GM19025 (cell line): ENCODE data around the gene PTGDS.

Experiments used
- ATAC-seq: cut with Tn5 transposase; IDR thresholded peaks from one replicate; pipeline ENCODE4 v1.9.1; 2021; ENCODE audit warnings: mild to moderate bottlenecking, low read depth, moderate library complexity; ENCODE audit not compliant: unreplicated experiment

PTGDS gene

DNA sequence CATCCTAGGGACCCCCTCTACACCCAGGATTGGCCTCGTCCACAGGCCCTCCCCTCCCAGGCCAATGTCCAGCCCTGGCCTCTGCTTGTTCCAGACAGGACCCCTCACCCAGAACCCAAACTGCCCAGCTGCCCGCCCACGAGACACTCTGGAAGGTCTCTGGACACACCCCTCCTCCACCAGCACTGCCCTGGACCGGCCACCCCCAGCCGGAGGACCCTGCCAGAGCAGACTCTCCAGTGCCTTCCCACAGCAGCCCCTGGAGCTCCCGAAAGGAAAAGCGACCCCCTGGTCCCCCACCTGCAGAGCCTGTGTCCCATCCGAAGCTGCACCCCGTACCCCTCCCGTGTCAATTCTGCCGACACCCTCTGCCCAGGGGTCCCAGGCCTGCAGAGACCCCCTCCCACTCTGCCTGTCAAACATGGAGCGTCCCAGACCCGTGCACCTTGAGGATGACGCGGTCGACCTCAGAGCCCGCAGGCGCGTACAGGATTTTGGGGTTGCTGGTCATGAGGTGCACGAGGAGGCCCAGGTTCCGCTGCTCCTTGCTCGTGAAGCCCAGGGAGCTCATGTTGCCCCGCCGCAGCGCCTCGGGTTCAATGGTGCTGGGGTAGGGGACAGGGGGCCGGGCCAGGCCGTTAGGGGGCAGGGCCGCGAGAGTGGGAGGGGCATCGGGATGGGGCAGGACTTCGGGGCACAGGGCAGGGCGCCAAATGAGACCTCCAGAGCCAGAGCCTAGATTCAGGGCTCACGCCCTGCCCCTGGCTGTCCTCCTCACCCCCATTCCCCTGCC is 42.8 kb downstream of the PTGDS start:
- no peak for ATAC-seq

DNA sequence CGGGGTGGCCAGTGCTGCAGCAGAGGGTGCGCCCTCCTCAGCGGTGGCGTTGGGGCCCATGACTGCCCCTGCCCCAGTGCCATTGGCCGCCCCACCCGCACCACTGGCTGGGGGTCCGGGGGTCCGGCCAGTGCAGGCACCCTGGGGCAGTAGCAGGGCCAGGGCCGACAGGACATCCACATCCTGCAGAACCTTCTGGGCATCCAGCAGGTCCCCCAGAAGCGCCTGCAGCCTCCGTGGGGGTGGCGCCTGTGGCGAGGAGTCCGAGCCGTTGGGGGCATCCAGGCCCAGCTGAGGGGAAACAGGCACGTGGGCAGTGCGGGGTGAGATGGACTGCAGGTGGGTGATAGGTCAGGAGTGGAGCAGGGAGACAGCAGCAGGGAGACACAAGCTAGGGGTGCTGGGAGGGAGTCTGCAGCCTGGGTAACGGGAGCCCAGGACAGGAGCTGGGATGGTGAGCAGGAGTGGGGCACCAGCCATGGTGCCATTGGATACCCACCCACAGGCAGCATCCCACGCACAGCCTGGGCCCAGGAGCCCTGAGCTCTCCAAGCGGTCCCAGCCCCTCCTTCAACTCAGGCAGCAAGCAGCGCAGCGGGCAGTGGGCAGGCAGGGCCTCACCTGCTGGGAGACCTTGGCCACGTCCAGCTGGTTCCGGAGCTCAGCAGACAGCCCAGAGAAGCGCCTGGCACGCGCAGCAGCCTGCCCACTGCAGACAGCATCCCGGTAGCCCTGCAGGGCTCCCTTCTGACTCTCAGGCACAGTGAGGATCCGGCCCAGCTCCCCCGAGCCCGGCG is 43.7 kb downstream of the PTGDS start:
- ATAC-seq: no peak

DNA sequence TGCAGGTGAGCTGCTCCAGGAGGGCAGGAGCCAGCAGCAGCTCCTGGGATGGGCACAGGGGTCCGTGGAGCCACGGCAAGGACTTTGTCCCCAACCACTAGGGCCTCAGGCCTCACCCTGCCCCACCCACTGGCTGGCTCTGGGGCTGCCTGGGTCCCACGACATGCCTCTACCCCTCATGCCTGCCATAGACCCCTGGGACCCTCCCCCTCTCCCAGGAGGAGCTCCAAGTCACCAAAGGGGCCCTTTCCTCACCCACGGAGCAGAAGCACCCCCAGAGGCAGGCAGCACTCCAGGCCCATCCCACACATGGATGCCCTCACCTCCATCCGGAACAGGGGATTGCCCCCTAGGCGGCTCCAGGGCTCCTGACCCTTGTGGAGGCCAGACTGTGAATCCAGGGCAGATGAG is 44.3 kb downstream of the PTGDS start:
- no peak for ATAC-seq

DNA sequence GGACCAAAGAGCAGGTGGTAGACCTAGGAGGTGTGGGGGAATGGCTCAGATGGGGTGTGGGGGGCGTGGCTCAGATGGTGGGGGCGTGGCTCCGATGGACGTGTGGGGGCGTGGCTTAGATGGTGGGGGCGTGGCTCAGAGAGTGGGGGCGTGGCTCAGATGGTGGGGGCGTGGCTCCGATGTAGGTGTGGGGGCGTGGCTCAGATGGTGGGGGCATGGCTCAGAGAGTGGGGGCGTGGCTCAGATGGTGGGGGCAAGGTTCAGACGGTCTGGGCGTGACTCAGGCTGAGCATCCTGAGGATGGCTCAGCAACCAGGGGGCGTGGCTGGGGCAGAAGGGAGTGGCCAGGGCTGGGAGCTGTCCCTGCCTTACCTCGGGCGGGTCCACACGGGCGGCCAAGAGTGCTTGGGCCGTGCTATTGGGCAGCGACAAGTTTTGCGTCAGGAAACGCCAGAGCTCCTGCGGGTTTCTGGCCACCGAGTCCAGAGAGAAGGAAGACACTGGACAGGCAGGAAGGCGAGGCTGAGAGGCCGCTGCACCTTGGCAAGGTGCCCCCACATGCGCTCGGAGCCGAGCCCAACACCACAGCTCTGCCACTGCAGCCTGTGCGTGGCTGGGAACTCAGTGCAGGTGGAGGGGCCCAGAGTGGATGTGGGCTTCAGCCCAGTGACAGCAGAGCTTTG is 44.8 kb downstream of the PTGDS start:
- no peak for ATAC-seq

DNA sequence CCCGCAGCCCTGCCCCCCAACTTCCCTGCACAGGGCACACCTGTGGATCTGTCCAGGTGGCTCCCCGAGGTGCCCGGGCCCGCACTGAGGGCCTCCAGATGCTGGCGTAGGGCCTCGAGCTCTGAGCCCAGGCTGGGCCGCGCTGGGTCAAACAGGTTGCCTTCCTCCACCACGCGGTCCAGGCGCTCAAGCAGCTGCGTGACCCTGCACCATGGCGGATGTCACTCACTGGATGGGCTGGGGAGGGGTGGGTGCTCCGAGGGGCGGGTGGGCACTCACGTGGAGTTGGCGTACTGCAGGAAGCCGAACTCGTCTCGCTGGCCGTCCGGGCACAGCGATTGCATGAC is 45.3 kb downstream of the PTGDS start:
- ATAC-seq: no peak

DNA sequence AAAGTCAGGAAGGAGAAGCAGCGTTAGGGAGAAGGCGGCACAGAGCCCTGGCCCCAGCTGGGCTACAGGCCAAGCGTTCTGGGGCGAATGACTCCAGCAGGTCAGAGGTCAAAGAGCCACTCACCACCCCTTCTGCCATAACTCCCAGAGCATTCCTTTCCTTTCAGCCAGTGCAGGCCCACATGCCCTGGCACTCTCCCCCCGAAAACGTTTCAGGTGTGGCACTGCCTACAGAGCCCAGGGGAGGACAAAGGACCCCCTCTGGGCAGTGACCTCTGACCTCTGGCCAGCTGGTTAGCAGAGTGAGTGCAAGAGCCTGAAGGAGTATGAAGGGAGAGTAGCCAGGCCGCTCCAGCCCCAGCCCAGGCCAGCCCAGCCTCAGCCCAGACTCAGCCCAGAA is 45.9 kb downstream of the PTGDS start:
- ATAC-seq: no peak

DNA sequence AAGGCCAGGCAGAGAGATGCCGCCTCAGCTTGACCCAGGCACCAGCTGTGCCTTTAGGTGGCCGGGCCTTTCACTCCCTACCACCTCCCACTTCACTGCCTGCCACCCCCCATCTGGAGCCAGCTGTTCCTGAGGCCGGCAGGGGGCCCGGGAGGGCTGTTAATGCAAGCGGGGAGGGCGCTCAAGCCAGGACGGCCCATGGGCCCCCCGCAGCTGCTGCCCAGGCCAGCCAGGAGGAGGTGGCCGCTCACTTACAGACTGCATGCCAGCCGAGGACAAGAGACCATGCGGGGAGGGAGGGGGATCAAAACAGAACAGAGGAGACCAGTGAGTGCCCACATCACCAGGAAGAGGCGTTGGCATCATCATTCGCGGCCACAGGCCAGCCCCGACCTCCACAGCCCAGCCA is 46.3 kb downstream of the PTGDS start:
- ATAC-seq: no peak

DNA sequence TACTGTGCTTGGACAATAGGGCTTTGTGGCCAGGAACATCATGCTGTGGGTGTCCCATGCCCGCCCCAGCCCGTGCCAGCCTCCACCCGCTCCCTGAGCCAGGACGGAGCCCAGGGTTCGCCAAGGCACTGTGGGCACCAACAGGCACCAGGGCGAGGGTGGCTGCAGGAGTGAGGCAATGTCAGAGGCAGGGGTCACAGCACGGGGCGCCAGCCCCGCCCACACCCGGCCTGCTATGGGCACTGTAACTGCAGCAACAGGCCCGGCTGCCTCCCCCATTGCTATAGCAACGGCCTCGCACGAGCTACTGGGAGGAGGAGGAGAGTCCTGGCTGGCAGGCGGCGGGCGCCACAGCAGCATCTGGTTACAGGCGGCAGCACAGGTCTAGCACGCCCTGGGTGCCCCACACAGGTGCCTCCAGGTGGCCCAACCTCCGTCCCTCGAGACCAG is 48.2 kb downstream of the PTGDS start:
- ATAC-seq: no peak

DNA sequence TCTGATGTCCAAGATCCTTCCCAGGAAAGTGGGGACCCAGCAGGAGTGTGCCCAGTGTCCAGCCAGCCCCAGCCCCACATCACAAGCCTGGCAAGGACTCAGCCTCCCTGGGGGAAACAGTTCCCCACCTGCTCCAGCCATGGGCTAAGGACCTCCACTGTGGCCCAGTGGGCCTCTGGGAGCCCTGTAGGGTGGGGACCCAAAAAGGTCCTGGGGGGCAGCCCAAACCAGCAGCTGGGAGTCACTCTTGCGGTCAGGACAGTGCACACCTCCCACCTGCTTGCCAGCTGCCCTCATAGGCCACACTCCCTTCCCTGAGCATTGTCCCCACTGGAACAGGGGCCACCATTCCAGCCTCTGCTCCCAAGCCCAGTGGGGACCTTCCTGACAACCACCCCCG is 49.1 kb downstream of the PTGDS start:
- ATAC-seq: no peak

DNA sequence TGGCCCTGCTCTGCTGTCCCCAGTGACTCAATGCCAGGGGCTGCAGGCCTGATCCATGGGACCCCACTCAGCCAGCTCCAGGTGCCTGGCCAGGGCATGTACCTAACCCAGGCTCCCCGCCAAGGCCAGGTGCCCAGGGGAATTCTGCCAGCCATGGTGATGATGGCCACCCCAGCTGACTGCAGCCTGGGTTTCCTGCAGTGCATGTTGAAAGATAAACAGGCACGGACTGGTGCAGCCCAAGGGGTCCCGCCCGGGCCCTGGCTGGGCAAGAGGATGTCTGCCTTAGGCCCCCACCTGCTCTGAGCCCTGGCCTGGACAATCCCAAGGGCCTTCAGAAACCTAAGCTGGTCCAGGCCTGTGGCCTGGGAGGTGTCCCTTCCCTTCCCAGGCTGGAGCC is 49.5 kb downstream of the PTGDS start:
- ATAC-seq: no peak

DNA sequence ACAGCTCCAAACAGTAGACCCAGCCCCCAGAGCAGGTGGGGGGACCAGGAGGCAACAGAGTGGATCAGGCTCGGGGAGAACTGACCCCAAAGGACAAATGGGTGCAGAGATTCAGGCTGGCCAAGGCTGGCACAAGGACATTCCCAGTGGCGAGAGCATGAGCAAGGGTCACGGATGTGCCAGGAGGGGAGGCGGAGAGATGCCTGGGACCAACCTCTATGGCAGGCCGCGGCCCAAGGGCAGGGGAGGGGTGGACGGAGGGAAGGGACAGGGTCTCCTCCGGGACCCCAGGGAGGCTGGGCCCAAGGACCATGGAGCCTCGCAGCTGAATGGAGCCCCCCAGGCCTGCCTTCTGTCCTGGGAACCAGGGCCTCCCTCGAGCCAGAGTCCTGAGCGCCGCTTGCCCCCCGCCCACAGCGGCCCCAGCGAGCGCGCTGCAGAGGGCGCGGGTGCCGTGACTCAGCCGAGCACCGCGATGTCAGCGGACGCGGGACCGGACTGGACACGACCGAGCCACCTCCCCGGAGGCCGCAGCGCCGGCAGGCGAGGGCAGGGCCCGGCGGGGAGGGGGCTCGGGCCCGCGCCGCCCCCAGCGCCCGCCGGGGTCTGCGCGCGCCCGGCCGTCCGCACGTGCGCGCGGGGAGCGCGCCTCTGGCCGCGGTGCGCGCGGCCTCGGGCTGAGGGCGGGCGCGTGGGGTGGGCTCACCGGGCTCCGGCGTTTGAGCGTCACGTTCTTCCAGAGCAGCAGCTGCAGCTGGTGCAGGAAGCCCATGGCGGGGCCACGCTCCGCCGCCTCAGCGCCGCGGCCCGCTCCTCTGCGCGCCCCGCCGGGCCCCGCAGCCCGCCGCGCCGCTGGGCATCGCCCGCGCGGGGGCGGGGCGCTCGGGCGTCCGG is 50.3 kb downstream of the PTGDS start, which contains the start of gene ABCA2:
Gene ABCA2 (minus strand): TSS at position 869 of the 894 bp plus-strand sequence. CDS start 97 bp downstream, at position 772.
- no peak for ATAC-seq

DNA sequence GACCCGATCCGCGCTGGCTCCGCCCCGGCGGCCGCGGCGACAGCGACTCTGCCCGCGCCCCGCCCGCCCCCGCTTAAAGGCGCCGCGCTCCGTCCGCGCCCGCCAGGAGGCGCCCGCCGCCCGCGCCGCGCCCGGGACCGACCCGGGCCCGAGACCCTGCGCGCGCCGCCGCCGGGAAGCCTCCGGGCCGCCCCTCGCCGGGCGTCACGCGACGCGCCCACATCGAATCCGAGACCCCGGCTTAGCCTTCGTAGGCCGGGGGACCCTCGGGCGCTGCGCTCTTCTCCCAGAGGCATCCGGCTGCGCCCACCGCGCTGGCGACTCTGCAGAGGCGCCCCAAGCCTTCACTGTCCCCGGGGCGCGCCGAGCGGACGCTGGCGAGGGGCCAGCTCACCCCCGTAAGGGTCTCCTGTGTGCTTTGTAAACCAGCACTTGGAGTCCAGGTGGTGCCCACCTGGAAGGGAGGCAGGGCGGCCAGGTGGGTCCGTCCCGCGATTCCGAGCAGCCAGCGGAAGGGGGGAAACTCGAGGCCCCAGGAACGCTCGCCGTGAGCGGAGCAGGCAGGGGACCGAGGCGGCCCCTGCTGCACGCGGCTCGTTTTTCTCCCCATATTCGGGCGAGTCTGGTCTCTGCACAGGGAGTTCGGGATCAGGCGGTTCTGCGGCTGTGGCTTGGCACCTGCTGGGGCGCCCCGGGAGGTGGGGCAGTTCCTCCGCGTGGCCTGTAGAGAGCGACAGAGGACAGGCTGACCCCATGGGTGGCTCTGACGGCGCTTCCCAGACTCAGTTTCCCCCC is 51.2 kb downstream of the PTGDS start:
- ATAC-seq: no peak

DNA sequence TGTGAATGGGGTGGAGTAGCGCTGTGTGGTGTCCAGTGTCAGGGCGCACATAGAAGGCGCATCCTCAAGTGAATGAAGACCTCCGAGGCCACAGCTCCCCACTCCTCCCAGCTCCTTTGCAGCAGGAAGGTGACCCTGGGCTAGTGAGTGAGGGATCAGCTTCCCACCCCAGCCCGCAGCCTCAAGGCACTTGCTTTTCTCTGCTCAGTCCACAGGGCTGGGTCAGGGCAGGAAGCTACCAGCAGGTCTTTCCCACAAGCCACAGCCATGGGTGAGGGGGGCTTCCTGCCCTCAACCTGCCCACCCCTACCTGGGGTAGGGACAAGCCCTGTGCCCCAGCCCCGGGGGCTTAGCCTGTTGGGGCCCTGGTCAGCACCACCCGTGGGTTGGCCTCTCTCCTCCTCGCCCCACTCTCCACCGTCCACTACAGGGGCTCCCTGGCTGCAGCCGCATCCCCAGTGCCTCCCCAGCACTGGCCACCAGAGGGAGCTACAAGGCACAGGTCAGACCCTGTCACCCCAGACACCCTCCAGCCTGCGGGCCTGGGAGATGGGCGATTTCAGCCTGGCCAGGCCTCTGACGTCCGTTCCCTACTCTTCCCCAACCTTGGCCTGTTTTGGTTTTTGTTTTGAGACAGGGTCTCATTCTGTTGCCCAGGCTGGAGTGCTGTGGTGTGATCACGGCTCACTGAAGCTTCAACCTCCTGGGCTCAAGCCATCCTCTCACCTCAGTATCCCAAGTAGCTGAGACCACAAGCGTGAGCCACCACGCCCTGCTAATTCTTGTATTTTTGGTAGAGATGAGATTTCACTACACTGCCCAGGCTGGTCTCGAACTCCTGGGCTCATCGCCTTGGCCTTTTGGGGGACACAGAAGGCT is 52.0 kb downstream of the PTGDS start:
- ATAC-seq: no peak

DNA sequence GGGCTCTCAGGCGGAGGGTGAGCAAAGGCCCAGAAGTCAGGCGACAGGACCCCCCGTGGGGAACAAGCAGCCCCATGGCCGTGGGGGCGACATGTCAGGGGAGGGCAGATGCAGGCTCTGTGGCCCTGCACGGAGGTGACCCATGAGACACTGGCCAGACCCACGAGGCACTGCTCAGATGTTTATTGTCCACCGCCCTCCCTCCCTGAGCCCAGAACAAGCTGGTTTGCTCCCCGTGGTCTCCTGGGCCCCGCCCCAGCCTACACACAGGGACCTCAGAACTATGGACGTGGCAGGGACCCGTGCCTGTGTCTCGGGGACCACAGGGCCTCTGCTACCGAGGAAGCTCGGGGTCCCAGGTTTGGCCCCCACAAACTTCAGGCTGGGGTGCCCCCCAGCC is 52.7 kb downstream of the PTGDS start:
- ATAC-seq: no peak

DNA sequence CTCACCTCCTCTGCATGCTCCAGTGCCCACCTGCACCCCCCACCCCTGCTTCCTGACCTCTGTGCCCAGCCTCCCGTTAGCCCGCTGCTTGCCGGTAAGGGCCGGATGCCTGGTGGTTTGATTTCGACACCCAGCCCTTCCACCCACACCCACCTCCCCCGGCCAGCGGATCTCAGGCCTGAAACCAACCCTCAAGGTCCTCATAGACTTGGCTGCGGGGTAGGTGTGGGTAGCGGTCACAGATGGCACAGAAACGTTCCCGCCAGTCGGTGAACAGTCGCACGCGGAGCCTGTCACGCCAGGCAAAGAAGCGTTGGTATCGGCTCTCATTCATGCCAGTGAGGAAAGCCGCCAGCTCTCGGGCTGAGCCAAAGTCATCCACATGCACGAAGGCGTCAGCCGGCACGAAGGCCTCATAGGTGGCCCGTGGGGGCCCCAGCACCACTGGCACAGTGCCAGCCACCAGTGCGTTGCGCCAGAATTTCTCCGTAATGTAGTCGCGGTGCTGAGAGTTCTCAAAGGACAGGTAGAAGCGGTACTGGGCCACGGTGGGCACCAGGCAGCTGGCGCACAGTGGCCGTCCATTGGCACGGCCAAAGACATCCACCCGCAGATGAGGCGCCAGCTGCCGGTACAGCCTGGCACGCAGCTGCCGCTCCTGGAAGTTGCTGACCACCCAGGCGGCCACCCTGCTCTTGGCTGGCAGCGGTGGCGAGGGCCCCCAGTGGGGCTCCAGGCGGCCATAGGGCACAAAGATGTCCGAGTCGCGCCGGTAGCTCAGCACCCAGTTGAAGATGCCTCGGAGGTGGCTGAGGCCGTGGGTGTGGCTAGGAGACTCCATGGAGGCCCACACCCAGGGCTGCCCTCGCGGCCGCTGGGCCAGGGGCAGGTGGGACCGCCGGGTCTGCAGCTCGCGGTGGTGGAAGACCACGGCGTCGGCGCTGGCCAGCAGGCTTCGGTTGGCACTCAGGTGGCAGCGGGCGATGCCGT is 53.5 kb downstream of the PTGDS start:
- ATAC-seq: no peak
